GM12891 (cell line): Measurements from ENCODE around the gene ZNF587.
"Not testable (repeated sequence)": the region's sequence is repeated elsewhere in the genome, so short reads cannot be mapped to it uniquely, and the experiment has no call there.

Experiments
- DNase-seq: peaks from one replicate; pipeline ENCODE4 v3.0.0; 2011; ENCODE audit warnings: low spot score; ENCODE audit not compliant: insufficient read length
- FAIRE-seq: peaks from 2 replicates; lab custom pipeline; 2011; peaks lifted over from hg19 to GRCh38; lab: Jason Lieb, UNC
- PAX5 ChIP-seq: IDR thresholded peaks from 2 replicates; pipeline ENCODE4 v1.6.1; 2011; ENCODE audit warnings: low read length, moderate library complexity, mild to moderate bottlenecking; ENCODE audit not compliant: insufficient read depth, severe bottlenecking
- POLR2A ChIP-seq: IDR thresholded peaks from 2 replicates; pipeline ENCODE4 v1.6.1; 2011; ENCODE audit warnings: low read depth, low read length, control low read depth
- POLR2AphosphoS5 ChIP-seq: IDR thresholded peaks from 2 replicates; pipeline ENCODE4 v1.6.1; 2011; ENCODE audit warnings: low read depth, low read length, control low read depth
- POU2F2 ChIP-seq: IDR thresholded peaks from 2 replicates; pipeline ENCODE4 v1.6.1; 2011; ENCODE audit warnings: low read depth, mild to moderate bottlenecking, control low read depth, low read length, moderate library complexity
- SPI1 ChIP-seq: IDR thresholded peaks from 2 replicates; pipeline ENCODE4 v1.6.1; 2011; ENCODE audit warnings: low read depth, low read length, control low read depth
- TAF1 ChIP-seq: IDR thresholded peaks from 2 replicates; pipeline ENCODE4 v1.6.1; 2011; ENCODE audit warnings: low read depth, low read length, control low read depth

Gene ZNF587

GRCh38 chr19:57825511-57825910, 24.1 kb upstream of the ZNF587 start:
- FAIRE-seq (no peak), DNase-seq (no peak)
- TF ChIP-seq SPI1 (no peak), TAF1 (no peak), POLR2AphosphoS5 (no peak), POU2F2 (no peak), PAX5 (no peak), POLR2A (no peak)

GRCh38 chr19:57829316-57829715, 20.3 kb upstream of the ZNF587 start:
- TF ChIP-seq POLR2A (no peak), PAX5 (no peak), SPI1 (no peak), TAF1 (no peak), POU2F2 (no peak), POLR2AphosphoS5 (no peak)
- DNase-seq (no peak), FAIRE-seq (no peak)

- FAIRE-seq (peak; percentile 13), DNase-seq (no peak)
- TF ChIP-seq POLR2A (no peak), SPI1 (no peak), PAX5 (no peak), POU2F2 (no peak), POLR2AphosphoS5 (no peak), TAF1 (no peak)
Observed at GRCh38 chr19:57830071-57830602, 19.5 kb upstream of the ZNF587 start, which contains the start of gene ZNF587B. Gene ZNF587B, plus strand, starts transcription at chr19:57830299. Its CDS starts 230 bp downstream, at chr19:57830529.

GRCh38 chr19:57836991-57837390, 12.7 kb upstream of the ZNF587 start:
- not testable (repeated sequence) for DNase-seq, FAIRE-seq

GRCh38 chr19:57838622-57839191, 11.0 kb upstream of the ZNF587 start:
- not testable (repeated sequence) for FAIRE-seq, DNase-seq

GRCh38 chr19:57841122-57841763, 8.4 kb upstream of the ZNF587 start:
- no peak for TF ChIP-seq TAF1
- TF ChIP-seq POLR2A = no peak
- TF ChIP-seq POLR2AphosphoS5 = no peak
- no peak for TF ChIP-seq SPI1
- no peak for TF ChIP-seq POU2F2
- TF ChIP-seq PAX5 = no peak
- DNase-seq = no peak
- FAIRE-seq = no peak

GRCh38 chr19:57847164-57847563, 2.5 kb upstream of the ZNF587 start:
- DNase-seq, FAIRE-seq: not testable (repeated sequence)

GRCh38 chr19:57849162-57849665, 445 bp upstream of the ZNF587 start:
- not testable (repeated sequence) for FAIRE-seq, DNase-seq

GRCh38 chr19:57850553-57851017, 926 bp downstream of the ZNF587 start:
- DNase-seq (no peak), FAIRE-seq (no peak)
- TF ChIP-seq PAX5 (no peak), POU2F2 (no peak), TAF1 (no peak), POLR2AphosphoS5 (no peak), SPI1 (no peak), POLR2A (no peak)

- FAIRE-seq, DNase-seq: not testable (repeated sequence)
Observed at GRCh38 chr19:57851812-57852603, 2.3 kb downstream of the ZNF587 start.

GRCh38 chr19:57854117-57854516, 4.5 kb downstream of the ZNF587 start:
- not testable (repeated sequence) for FAIRE-seq, DNase-seq

GRCh38 chr19:57862351-57862750, 12.7 kb downstream of the ZNF587 start:
- FAIRE-seq, DNase-seq: not testable (repeated sequence)
